Upper lobe of left lung (tissue), 6 donors: ENCODE data around the gene AXDND1. TPM values are rescaled to one million over a fixed set of nuclear protein-coding genes. Genes with fewer than 3 reads are reported as not detected.

ENCODE experiments used
- ATAC-seq, 2 donors: fragments of 200-7000 bp; cut with Tn5 transposase; one replicate each; pipeline ENCODE4 v1.9.1; 2022; ENCODE audit warnings: mild to moderate bottlenecking in 2 of 2, moderate library complexity in 2 of 2; ENCODE audit not compliant: low FRiP score in 2 of 2
- DNase-seq, 2 donors: peaks; one replicate each; pipeline ENCODE4 v3.0.0-alpha.2; 2019 to 2020
- H3K27ac ChIP-seq, 4 donors: fragments of 200-600 bp; sonication (generic); one replicate each; pipeline ENCODE4 v1.5.1; 2016 to 2019
- H3K27me3 ChIP-seq, 4 donors: fragments of 200-600 bp; sonication (generic); one replicate each; pipeline ENCODE4 v1.5.1; 2017 to 2019
- H3K36me3 ChIP-seq, 4 donors: fragments of 200-600 bp; sonication (generic); one replicate each; pipeline ENCODE4 v1.5.1; 2016 to 2019
- H3K4me1 ChIP-seq, 4 donors: fragments of 200-600 bp; sonication (generic); one replicate each; pipeline ENCODE4 v1.5.1; 2018 to 2019
- H3K4me3 ChIP-seq, 4 donors: fragments of 200-600 bp; sonication (generic); one replicate each; pipeline ENCODE4 v1.5.1; 2017 to 2019; ENCODE audit warnings: mild to moderate bottlenecking in 2 of 4, moderate library complexity in 1 of 4
- H3K9me3 ChIP-seq, 4 donors: fragments of 200-600 bp; sonication (generic); one replicate each; pipeline ENCODE4 v1.5.1; 2018 to 2019
- EP300 ChIP-seq, 4 donors: sonication (generic); formaldehyde crosslinking; IDR thresholded peaks; one replicate each; pipeline ENCODE4 v1.5.1; 2017; ENCODE audit warnings: antibody characterized with exemption in 4 of 4, control low read depth in 2 of 4
- POLR2A ChIP-seq, 4 donors: fragments of 450-650 bp; IDR thresholded peaks; one replicate each; pipeline ENCODE4 v1.5.1; 2016 to 2017; ENCODE audit warnings: antibody characterized with exemption in 4 of 4, mild to moderate bottlenecking in 2 of 4
- POLR2AphosphoS5 ChIP-seq, 2 donors: sonication (generic); formaldehyde crosslinking; IDR thresholded peaks; one replicate each; pipeline ENCODE4 v1.5.1; 2017; ENCODE audit warnings: antibody characterized with exemption in 2 of 2
- WGBS, 2 donors: methylation state at CpG; one replicate each; pipeline ENCODE4 v1.1.5; 2017 to 2018; 5-methylcytosine and 5-hydroxymethylcytosine counted together
- total RNA-seq, 6 donors: library from RNA; depleted of rRNA in 4 of 6; stranded (reverse); fragments of >200 nt in 4 of 6; gene quantifications; one replicate each; pipeline versions ENCODE4 v1.1.0 to v1.2.1, GENCODE V29; 2016 to 2021
- TF ChIP-seq, protein P1 (sequence below), 6 experiments: fragments of 450-650 bp in 4 of 6; fragments of 200-600 bp in 2 of 6; sonication (generic) in 2 of 6; IDR thresholded peaks; one replicate each; pipeline ENCODE4 v1.5.1; 2016 to 2019; ENCODE audit warnings: antibody characterized with exemption in 6 of 6
- donor health status: DM: no; HTN: no; CAD: no; lungs with moderate emphysema.
- donor health status: DM: no; HTN: yes; CAD: no; lungs with severe emphysema.

AXDND1 gene
- 1 to 10 TPM in 1 of 6 donors, under 1 TPM in 2, not detected in 3; 0.44 to 2.9 (median 0.61) TPM for total RNA-seq

DNA sequence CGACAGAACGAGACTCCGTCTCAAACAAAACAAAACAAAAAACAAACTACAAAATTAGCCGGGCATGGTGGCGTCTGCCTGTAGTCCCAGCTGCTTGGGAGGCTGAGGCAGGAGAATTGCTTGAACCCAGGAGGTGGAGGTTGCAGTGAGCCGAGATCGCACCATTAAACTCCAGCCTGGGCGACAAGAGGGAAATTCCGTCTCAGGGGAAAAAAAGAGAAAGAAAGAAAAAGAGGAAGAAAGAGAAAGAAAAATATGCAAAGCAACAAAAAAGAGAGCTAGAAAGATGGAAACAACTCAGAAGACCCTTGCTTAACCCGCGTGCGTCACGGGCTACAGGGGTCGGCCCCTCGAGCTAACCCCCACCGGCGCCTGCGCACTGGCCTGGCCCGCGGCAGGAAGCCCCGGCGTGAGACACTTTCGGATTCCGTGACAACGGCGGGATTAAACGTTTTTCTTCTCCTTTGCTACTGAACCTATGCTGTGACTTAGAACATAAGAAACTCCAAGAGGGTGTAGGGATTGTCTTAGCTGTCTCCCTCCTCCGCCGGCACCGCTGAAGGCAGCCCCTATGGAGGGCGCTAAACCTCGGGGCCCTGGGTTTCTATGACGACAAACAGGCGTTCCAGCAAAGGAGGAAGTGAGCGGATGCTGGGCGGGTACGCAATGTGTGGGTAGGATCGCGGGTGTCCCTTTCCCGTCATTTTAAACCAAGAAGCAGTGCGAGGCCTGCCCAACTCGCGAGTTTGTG, at the start of gene AXDND1:
Gene AXDND1, plus strand, starts transcription at position 630 of the 751 bp plus-strand sequence. CDS start 539 bp downstream, outside the sequence.
- Histone ChIP-seq H3K4me1 (peaks cover 0 to 6% (median 1%) of the 10 kb centered on the region in 4 donors), H3K36me3 (no peaks in the 10 kb centered on the region), H3K27me3 (no peaks in the 10 kb centered on the region), H3K27ac (peak within 1 kb of the TSS; percentile 86 to 94 (median 90)), H3K9me3 (no peaks in the 10 kb centered on the region), H3K4me3 (peak within 1 kb of the TSS; percentile 59 to 71 (median 68))
- TF ChIP-seq POLR2AphosphoS5 (IDR thresholded peaks at IDR 0.05) (peak; percentile 55 to 80), POLR2A (IDR thresholded peaks at IDR 0.05) (peak in 3 of 4 donors; percentile 37 to 75 (median 46)), EP300 (IDR thresholded peaks at IDR 0.05) (no peak)
- TF ChIP-seq, protein P1, sequence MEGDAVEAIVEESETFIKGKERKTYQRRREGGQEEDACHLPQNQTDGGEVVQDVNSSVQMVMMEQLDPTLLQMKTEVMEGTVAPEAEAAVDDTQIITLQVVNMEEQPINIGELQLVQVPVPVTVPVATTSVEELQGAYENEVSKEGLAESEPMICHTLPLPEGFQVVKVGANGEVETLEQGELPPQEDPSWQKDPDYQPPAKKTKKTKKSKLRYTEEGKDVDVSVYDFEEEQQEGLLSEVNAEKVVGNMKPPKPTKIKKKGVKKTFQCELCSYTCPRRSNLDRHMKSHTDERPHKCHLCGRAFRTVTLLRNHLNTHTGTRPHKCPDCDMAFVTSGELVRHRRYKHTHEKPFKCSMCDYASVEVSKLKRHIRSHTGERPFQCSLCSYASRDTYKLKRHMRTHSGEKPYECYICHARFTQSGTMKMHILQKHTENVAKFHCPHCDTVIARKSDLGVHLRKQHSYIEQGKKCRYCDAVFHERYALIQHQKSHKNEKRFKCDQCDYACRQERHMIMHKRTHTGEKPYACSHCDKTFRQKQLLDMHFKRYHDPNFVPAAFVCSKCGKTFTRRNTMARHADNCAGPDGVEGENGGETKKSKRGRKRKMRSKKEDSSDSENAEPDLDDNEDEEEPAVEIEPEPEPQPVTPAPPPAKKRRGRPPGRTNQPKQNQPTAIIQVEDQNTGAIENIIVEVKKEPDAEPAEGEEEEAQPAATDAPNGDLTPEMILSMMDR (IDR thresholded peaks at IDR 0.05) = peak in 2 of 6 experiments; percentile 7 to 18
- ATAC-seq (peak; percentile 97 to 98), DNase-seq (peak; percentile 90 to 96)
- 9 to 10% methylated on average over 36 to 42 of the region's 43 CpGs for WGBS, 2 donors

DNA sequence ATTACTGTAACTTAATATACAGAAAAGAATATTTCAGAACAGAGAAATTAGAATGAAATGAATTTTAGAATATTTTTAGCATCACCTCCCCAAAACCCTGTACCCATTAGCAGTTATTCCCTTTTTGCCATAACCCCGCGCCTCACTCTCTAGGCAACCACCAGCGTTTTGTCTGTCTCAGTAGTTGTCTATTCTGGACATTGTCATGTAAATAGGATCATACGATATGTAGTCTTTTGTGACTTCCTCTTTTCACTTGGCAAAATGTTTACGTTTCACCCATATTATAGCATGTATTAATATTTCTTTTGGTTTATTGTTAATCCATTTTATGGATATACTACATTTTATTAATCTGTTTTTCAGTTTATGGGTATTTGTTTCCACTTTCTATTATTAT, 47.3 kb upstream of the AXDND1 start:
- ATAC-seq = no peak
- Histone ChIP-seq H3K9me3 (no peaks in the 10 kb centered on the region), H3K36me3 (peaks cover 0 to 6% (median 0%) of the 10 kb centered on the region in 4 donors), H3K4me3 (no peak overlapping the region), H3K4me1 (no peaks in the 10 kb centered on the region), H3K27me3 (no peaks in the 10 kb centered on the region), H3K27ac (no peak overlapping the region)
- TF ChIP-seq POLR2A (IDR thresholded peaks at IDR 0.05) = no peak
- TF ChIP-seq, protein P1 (IDR thresholded peaks at IDR 0.05) = no peak
- TF ChIP-seq POLR2AphosphoS5 (IDR thresholded peaks at IDR 0.05) = no peak
- TF ChIP-seq EP300 (IDR thresholded peaks at IDR 0.05) = no peak
- no peak for DNase-seq
- 79 to 83% methylated on average over 5 of the region's 5 CpGs for WGBS, 2 donors

DNA sequence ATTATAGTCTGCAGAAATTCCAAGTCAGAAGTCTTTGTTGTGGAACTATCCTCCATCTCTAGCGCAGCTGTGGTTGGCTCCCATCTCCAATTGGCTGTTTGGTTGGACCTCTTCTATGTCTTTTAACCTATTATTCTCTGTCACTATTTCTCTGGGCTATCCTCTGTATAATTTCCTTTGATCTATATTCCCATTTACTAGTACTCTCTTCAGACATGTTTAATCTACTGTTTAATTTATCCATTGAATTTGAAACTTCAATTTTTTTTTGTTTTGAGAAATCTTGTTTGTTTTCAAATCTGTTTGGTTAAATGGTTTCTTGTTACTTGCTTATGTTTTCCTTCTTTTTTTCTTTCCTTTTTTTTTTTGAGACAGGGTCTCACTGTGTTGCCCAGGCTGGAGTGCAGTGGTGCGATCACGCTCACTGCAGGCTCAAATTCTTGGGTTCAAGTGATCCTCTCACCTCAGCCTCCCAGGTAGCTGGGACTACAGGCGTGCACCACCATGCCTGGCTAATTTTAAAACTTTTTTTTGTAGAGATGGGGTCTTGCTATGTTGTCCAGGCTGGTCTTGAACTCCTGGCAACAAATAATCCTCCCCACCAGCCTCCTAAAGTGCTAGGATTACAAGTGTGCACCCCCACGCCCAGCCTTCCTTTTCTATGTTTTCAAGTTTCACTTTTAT, 44.1 kb upstream of the AXDND1 start:
- Histone ChIP-seq H3K27me3 (no peaks in the 10 kb centered on the region), H3K9me3 (no peaks in the 10 kb centered on the region), H3K27ac (no peak overlapping the region), H3K4me1 (no peaks in the 10 kb centered on the region), H3K4me3 (no peak overlapping the region), H3K36me3 (peaks cover 0 to 19% (median 2%) of the 10 kb centered on the region in 4 donors)
- no peak for ATAC-seq
- 95 to 98% methylated on average over 5 of the region's 5 CpGs for WGBS, 2 donors
- DNase-seq = no peak
- TF ChIP-seq EP300 (IDR thresholded peaks at IDR 0.05) = no peak
- TF ChIP-seq POLR2A (IDR thresholded peaks at IDR 0.05) = no peak
- TF ChIP-seq, protein P1 (IDR thresholded peaks at IDR 0.05) = no peak
- no peak for TF ChIP-seq POLR2AphosphoS5 (IDR thresholded peaks at IDR 0.05)

DNA sequence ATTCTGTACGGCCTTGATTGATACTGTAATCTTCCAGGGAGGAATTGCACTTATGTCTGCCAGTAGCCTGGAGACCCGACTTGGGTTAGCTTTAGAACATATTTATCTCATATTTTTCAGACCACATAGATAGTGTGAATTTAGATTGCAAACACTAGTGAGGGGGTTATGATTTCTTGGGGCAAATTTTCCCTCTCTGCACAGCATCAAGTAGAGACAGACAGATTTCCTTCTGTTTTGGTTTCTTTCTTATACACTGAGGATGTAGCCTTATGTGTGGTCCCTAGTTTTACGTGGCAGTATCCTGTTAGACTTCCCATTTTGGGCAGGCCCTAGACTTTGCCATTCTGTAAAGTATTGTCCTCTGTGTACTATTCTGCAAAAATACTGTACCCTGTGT, 43.2 kb upstream of the AXDND1 start:
- Histone ChIP-seq H3K9me3 (no peaks in the 10 kb centered on the region), H3K36me3 (peaks cover 0 to 19% (median 5%) of the 10 kb centered on the region in 4 donors), H3K4me3 (no peak overlapping the region), H3K4me1 (peaks cover 0 to 2% (median 0%) of the 10 kb centered on the region in 4 donors), H3K27me3 (no peaks in the 10 kb centered on the region), H3K27ac (no peak overlapping the region)
- ATAC-seq = peak in 1 of 2 donors; percentile 21
- WGBS, 2 donors = 73 to 80% methylated on average over 3 of the region's 3 CpGs
- TF ChIP-seq EP300 (IDR thresholded peaks at IDR 0.05) (no peak), POLR2A (IDR thresholded peaks at IDR 0.05) (no peak), POLR2AphosphoS5 (IDR thresholded peaks at IDR 0.05) (no peak)
- TF ChIP-seq, protein P1 (IDR thresholded peaks at IDR 0.05) = no peak
- no peak for DNase-seq
